Measurements from ENCODE around the gene WDR91.

DNA sequence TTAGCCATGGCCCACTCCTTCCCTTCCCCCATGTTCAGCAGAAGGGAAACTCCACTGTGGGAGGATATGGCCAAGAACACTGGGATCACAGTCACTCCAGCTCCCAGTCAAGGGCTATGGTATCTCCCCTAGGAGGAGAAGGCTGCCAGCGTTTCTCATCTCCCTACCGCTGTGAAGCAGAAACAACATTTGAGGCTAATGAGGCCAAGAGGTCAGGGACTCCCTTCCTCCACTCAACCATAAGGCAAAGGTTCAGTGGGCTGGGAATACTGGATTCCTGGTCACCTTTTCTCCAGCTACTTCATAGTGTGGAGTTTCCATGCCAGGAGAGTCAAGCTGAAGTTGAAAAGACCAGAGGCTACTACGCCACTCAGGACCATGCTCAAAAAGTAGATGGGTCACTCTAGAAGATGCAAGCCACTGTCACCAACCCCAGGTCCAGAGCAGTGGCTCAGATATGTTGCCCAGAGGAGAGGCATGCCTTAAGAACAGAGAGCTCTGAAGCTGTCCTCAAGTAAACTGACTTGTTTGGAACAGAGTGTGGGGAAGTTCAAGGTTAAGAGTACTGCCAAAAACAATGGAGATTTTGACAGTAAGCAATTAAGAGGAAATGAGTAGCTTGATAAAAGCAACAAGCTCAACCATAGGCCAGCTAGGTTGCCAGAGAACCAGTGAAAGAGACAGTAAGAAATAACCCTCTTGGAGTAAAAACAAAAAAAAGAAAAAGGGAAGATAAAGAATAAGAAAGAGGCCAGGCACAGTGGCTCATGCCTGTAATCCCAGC lies 67.2 kb downstream of the WDR91 start:
- TF ChIP-seq, protein P1, sequence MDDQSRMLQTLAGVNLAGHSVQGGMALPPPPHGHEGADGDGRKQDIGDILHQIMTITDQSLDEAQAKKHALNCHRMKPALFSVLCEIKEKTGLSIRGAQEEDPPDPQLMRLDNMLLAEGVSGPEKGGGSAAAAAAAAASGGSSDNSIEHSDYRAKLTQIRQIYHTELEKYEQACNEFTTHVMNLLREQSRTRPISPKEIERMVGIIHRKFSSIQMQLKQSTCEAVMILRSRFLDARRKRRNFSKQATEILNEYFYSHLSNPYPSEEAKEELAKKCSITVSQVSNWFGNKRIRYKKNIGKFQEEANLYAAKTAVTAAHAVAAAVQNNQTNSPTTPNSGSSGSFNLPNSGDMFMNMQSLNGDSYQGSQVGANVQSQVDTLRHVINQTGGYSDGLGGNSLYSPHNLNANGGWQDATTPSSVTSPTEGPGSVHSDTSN (IDR thresholded peaks at IDR 0.05): no peak
- TF ChIP-seq JUNB (IDR thresholded peaks at IDR 0.05) (no peak), EHMT2 (IDR thresholded peaks at IDR 0.05; ENCODE audit: low read depth) (no peak), RCOR1 (IDR thresholded peaks at IDR 0.05; ENCODE audit: low read depth, low read length) (no peak), FOSL2 (IDR thresholded peaks at IDR 0.05) (no peak), FOSL2 (CRISPR knock-in tag; IDR thresholded peaks at IDR 0.05) (no peak), ZFP36 (IDR thresholded peaks at IDR 0.05; ENCODE audit: borderline replicate concordance, partially characterized antibody) (no peak), EP300 (IDR thresholded peaks at IDR 0.05) (no peak)
- TF ChIP-seq, protein P2, sequence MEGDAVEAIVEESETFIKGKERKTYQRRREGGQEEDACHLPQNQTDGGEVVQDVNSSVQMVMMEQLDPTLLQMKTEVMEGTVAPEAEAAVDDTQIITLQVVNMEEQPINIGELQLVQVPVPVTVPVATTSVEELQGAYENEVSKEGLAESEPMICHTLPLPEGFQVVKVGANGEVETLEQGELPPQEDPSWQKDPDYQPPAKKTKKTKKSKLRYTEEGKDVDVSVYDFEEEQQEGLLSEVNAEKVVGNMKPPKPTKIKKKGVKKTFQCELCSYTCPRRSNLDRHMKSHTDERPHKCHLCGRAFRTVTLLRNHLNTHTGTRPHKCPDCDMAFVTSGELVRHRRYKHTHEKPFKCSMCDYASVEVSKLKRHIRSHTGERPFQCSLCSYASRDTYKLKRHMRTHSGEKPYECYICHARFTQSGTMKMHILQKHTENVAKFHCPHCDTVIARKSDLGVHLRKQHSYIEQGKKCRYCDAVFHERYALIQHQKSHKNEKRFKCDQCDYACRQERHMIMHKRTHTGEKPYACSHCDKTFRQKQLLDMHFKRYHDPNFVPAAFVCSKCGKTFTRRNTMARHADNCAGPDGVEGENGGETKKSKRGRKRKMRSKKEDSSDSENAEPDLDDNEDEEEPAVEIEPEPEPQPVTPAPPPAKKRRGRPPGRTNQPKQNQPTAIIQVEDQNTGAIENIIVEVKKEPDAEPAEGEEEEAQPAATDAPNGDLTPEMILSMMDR (IDR thresholded peaks at IDR 0.05): no peak
- TF ChIP-seq, protein P3, sequence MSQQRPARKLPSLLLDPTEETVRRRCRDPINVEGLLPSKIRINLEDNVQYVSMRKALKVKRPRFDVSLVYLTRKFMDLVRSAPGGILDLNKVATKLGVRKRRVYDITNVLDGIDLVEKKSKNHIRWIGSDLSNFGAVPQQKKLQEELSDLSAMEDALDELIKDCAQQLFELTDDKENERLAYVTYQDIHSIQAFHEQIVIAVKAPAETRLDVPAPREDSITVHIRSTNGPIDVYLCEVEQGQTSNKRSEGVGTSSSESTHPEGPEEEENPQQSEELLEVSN (IDR thresholded peaks at IDR 0.05; ENCODE audit: borderline replicate concordance, low read depth): no peak
- TF ChIP-seq, protein P4, sequence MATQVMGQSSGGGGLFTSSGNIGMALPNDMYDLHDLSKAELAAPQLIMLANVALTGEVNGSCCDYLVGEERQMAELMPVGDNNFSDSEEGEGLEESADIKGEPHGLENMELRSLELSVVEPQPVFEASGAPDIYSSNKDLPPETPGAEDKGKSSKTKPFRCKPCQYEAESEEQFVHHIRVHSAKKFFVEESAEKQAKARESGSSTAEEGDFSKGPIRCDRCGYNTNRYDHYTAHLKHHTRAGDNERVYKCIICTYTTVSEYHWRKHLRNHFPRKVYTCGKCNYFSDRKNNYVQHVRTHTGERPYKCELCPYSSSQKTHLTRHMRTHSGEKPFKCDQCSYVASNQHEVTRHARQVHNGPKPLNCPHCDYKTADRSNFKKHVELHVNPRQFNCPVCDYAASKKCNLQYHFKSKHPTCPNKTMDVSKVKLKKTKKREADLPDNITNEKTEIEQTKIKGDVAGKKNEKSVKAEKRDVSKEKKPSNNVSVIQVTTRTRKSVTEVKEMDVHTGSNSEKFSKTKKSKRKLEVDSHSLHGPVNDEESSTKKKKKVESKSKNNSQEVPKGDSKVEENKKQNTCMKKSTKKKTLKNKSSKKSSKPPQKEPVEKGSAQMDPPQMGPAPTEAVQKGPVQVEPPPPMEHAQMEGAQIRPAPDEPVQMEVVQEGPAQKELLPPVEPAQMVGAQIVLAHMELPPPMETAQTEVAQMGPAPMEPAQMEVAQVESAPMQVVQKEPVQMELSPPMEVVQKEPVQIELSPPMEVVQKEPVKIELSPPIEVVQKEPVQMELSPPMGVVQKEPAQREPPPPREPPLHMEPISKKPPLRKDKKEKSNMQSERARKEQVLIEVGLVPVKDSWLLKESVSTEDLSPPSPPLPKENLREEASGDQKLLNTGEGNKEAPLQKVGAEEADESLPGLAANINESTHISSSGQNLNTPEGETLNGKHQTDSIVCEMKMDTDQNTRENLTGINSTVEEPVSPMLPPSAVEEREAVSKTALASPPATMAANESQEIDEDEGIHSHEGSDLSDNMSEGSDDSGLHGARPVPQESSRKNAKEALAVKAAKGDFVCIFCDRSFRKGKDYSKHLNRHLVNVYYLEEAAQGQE (IDR thresholded peaks at IDR 0.05): no peak
